Head of caudate nucleus (tissue), 42 donors: ENCODE measurements around the gene GUK1.

Source experiments
- DNase-seq, 42 donors: peaks; one replicate each; pipeline versions ENCODE4 v3.0.0 to v3.0.0-alpha.2; 2020 to 2021; ENCODE audit warnings: mixed read lengths in 7 of 42
- intact Hi-C: fragments of 100-400 bp; cut with DNase I; formaldehyde crosslinking; loops from one replicate; pipeline ENCODE4 v1.15.0; 2022

The GUK1 gene

DNA sequence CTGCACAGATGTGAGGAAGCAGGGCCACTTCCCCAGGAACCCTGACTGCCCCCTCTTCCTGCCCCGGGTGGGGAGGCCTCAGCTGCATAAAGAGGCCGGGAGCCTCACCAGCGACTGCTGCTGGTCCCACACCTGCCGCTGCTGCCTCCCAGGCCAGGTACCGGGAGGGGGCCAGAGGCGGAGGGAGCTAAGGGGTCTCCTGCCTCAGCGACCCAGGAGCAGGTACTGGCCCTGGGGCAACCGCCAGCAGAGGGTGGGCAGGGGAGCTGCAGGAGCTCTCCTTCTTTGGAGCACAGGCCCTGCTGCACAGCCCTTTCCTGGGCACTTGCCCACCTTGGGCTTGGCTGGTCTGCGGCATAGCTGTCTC, 16.4 kb downstream of the GUK1 start:
- peak in 1 of 42 donors; percentile 3 for DNase-seq
- intact Hi-C loops: no loop called here

DNA sequence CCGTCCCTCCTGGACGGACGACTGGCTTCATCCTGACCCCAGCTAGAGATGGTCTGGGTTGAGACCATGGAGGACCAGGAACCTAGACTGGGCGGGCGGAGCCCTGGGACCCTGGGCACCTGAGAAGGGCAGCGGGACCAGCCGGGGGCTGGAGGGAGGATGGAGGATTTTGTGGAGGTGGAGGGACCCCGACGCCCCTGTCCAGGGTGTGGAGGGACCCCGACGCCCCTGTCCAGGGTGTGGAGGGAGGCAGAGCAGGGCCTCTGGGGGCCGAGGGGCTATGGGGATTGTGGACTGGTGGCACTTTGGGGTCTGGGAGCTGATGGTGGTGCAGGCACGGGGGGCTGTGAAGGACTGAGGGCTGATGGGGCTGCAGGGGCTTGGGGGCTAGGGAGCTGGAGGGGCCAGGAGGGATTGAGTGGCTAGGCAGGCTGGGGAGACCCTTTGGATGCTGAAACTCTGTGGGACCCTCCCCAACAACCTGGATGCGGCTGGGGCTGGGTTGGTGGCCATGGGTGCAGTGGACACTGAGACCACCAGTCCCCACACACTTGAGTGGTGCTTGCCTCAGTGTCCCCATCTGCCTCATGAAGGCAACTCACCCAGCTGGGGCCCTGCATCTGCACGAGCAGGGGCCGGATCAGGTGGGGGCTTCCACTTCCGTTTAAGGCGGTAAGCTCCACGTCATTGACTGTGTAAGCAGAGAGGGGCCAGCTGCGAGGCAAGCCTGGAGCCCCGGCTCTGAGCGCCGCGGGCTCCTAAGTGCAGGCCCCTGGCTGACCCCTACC, 17.1 kb downstream of the GUK1 start:
- DNase-seq: peak in 1 of 42 donors; percentile 4
- intact Hi-C loops: no loop called here

DNA sequence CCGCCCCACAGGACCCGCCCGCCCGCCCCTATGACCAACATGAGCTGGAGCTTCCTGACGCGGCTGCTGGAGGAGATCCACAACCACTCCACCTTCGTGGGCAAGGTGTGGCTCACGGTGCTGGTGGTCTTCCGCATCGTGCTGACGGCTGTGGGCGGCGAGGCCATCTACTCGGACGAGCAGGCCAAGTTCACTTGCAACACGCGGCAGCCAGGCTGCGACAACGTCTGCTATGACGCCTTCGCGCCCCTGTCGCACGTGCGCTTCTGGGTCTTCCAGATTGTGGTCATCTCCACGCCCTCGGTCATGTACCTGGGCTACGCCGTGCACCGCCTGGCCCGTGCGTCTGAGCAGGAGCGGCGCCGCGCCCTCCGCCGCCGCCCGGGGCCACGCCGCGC, 17.6 kb downstream of the GUK1 start:
- DNase-seq: peak in 2 of 42 donors; percentile 2 to 16
- intact Hi-C loops: no loop called here

DNA sequence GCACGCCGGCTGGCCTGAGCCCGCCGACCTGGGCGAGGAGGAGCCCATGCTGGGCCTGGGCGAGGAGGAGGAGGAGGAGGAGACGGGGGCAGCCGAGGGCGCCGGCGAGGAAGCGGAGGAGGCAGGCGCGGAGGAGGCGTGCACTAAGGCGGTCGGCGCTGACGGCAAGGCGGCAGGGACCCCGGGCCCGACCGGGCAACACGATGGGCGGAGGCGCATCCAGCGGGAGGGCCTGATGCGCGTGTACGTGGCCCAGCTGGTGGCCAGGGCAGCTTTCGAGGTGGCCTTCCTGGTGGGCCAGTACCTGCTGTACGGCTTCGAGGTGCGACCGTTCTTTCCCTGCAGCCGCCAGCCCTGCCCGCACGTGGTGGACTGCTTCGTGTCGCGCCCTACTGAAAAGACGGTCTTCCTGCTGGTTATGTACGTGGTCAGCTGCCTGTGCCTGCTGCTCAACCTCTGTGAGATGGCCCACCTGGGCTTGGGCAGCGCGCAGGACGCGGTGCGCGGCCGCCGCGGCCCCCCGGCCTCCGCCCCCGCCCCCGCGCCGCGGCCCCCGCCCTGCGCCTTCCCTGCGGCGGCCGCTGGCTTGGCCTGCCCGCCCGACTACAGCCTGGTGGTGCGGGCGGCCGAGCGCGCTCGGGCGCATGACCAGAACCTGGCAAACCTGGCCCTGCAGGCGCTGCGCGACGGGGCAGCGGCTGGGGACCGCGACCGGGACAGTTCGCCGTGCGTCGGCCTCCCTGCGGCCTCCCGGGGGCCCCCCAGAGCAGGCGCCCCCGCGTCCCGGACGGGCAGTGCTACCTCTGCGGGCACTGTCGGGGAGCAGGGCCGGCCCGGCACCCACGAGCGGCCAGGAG, 18.3 kb downstream of the GUK1 start:
- no peak for DNase-seq
- intact Hi-C loops: no loop called here

DNA sequence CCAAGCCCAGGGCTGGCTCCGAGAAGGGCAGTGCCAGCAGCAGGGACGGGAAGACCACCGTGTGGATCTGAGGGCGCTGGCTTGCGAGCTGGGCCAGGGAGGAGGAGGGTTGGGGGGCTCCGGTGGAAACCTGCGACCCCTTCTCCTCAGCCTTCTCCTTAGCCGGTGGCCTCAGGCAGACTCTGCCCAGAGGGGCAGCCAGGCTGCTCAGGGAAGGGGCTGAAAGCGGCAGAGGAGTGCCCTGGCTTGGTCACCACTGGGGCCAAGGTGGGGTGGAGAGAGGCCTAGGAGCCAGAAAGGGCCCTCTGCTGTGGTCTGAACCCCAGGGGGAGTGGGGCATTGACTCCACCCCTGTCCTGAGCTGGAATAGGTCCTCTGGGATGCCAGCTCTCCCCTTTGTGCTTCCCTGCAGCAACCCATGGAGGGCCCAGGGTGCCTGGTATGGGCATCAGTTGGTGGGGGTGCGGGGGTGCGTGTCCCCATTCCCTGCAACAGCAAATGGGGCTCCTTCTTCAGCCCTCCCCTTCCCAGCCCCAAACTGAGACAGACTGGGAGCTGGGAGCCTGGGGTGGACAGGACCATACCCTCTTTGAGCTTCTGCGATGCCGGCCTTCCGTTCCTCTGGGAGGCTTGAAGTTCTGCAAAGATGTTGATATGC, 19.1 kb downstream of the GUK1 start:
- intact Hi-C loops: no loop called here
- DNase-seq: no peak

DNA sequence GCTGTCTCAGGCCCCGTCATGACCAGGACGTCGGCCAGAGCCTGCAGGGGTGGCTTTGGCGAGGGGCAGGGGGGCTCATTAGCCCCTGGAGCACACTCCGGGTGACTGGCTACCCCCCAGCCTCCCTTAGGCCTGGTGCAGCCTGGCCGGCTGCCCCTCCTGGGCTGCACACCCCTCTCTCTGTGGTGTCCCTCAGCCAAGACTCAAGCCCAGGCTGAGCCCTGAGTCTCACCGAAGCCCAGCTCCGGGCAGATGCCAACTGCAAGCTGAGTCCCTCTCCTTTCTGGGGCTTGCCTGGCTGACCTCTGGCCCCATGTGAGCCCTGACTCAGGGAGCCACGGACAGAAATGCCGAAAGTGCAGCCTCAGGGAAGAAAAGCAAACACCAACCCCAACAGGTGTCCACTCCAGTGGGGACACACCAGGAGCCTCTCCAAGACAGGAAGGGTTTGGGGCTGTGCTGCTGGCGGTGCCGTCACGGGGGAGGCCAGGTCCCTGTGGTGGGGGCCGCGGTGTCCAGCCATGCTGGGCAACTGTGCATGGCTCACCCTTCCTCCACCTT, 20.2 kb downstream of the GUK1 start:
- intact Hi-C loops: loop anchor here (10.0 kb wide), 1 partner anchor 325 kb away; the partner anchor contains the start of gene RNF187
- no peak for DNase-seq

DNA sequence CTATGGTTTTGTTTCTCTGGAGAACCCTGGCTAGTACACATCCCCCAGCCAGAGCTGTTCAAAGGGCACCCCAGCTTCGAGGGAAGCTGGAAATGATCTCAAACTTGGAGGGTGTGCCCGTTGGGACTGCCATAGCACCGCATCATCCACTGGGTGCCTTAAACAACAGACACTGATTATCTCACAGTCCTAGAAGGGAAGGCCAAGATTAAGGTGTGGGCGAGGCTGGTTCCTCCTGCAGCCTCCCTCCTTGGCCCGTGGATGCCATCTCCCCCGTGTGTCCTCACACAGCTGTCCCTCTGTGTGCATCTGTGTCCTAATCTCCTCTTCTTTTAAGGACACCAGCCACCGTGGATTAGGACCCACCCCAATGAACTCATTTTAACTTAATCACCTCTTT, 21.3 kb downstream of the GUK1 start:
- DNase-seq: no peak
- intact Hi-C loops: loop anchor here (10.0 kb wide), 1 partner anchor 323 kb away; the partner anchor contains the start of gene RNF187

DNA sequence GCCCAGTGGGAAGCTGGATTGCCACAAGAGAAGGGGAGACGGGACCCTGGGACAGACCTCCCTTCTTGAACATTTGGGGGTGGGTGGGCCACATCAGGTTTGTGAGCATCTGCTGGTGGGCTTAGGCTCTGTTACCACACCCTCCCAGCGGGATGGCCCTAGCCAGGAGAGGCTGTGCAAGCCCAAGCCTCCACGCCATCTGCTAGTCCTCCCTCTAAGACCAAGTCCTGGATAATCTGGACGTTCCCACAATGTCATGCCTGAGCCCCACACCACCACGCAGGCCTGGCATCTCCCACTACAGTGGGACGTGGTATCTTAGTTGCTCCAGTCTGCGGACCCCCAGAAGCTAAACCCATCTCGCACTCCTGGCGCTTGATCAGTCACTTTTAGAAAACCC, 21.8 kb downstream of the GUK1 start:
- DNase-seq: no peak
- intact Hi-C loops: loop anchor here (10.0 kb wide), 1 partner anchor 323 kb away; the partner anchor contains the start of gene RNF187

DNA sequence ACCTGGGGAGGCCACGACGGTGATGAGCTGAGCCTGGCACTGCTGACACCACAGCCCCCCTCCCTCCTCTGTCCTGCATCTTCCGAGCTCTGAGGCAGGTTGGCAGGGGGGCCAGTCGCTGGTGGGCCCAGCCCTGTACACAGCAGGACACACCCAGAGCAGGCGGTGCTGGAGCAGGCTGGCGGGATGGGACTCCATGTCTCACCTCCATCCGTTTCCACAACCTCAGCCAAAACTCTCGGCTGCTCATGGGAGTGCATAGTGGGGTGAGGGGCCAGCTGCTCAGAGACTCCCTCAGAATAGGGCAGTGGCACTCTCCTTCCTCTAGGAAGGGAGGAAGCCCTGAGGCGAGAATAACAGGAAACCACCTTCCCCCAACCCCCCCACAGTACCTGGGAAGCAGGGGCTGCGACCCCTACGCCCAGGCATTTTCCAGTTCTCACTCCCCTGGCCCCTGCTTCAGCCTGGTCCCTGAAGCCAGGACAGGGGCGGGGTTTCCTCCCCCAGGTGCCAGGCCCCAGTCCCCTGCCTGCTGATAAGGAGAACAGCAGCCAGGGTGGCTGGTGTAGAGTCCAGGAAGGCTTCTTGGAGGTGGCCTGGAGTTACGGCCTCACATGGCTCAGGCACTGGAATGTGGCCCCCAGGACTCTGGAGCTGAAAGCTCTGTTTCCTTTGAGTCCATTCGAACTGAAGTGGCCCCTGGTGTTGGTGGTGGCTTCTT, 22.4 kb downstream of the GUK1 start:
- DNase-seq: no peak
- intact Hi-C loops: loop anchor here (10.0 kb wide), 1 partner anchor 322 kb away; the partner anchor contains the start of gene RNF187

DNA sequence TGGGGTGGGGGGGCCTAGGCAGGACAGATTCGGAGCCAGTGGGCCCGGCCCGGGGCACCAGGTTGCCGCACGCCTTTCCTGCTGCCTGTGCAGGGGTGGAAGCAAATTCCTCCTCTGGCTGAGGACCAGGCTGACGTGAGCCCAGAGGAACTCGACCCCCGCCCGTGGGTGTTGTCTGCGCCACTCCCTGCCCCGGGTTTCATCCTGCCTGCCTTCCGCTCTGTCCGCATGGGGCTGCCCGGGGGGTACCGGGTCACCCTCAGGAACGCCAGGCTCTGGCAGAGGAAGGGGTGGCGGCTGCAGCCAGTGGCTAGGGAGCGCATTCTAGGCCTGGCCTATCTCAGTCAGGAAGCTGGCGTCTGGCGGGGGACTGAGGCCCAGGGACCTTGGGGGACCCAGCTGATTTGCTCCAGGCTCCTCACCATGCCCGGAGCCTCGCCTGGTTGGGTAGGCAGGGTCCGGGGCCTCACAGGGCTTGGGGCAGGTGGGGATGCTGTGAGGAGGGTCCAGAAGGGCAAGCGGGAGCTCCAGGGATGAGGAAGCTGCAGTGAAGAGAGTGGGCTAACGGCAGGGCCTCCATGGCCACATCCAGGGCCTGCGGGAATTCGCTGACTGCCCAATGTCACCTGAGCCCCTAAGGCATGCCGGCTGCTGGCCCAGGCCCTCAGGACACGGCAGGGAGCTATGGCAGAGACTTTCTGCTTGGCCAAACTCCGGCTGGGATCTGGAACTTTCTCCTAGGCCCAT, 23.1 kb downstream of the GUK1 start:
- intact Hi-C loops: loop anchor here (10.0 kb wide), 1 partner anchor 322 kb away; the partner anchor contains the start of gene RNF187
- no peak for DNase-seq

DNA sequence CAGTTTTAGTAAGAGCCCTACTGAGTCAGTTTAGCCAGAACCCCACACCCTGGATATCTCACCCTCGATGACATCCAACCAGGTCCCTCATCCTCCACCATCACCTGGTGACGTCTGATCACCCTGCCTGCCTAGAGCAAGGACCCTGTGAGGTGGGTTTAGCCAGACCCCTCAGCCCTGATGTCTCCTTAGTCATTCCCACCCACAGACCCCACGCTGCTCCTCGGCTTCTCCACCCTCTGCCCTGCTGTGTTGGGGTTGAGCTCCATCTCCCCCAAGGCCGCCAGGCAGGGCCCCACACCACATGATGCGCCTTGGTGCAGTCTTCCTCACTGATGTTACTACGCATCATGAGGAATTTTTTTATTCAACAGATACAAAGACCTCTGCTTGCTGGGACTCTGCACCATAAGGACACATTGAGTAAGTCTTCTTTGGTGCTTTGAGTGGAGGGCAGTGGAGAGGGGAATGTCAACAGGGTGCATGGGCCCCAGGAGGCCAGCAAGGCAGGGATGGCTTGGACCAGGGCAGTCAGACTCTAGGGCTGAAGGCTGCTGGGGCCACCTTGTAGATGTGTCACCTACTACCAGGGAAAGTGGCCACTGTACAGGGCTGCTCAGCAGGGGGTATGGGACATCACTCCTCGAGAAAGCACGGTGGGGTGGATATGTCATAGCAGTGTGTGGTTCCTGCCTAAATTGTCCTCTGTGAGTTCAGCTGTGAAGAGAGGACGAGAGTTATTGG, 23.9 kb downstream of the GUK1 start:
- DNase-seq: no peak
- intact Hi-C loops: loop anchor here (2.0 to 10.0 kb wide), 2 partner anchors 23 to 321 kb away; partner anchors contain the start of genes GUK1 and RNF187

DNA sequence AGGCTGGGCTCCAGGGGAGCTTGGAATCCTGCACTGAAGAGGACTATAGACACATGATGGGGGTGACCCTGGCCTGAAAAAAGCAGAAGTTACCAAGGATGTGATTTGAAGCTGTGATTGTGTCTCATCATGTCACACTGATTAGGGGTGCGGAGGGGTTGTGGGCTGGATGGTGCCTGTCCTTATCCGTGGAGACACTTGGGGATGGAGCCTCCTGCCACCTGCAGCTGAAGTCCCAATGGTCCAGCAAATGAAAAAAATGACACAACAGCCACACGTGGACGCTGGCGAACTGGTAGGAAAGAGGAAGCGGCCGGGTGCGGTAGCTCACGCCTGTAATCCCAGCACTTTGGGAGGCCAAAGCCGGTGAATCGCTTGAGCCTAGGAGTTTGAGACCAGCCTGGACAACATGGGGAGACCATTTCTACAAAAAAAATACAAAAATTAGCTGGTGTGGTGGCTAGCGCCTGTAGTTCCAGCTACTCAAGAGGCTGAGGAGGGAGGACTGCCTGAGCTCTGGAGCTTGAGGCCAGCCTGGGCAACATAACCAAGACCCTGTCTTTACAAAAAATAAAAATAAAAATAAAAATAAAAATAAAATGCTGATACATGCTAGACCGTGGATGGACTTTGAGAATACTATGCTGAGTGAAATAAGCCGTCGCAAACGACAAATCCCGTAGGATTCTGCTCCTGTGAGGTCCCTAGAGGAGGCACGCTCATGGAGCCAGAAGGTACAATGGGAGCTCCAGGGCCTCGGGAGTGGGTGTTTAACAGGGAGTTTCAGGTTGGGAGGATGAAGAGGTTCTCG, 24.7 kb downstream of the GUK1 start:
- intact Hi-C loops: loop anchor here (2.0 to 10.0 kb wide), 2 partner anchors 24 to 320 kb away; partner anchors contain the start of genes GUK1 and RNF187
- peak in 2 of 42 donors; percentile 29 to 48 for DNase-seq

DNA sequence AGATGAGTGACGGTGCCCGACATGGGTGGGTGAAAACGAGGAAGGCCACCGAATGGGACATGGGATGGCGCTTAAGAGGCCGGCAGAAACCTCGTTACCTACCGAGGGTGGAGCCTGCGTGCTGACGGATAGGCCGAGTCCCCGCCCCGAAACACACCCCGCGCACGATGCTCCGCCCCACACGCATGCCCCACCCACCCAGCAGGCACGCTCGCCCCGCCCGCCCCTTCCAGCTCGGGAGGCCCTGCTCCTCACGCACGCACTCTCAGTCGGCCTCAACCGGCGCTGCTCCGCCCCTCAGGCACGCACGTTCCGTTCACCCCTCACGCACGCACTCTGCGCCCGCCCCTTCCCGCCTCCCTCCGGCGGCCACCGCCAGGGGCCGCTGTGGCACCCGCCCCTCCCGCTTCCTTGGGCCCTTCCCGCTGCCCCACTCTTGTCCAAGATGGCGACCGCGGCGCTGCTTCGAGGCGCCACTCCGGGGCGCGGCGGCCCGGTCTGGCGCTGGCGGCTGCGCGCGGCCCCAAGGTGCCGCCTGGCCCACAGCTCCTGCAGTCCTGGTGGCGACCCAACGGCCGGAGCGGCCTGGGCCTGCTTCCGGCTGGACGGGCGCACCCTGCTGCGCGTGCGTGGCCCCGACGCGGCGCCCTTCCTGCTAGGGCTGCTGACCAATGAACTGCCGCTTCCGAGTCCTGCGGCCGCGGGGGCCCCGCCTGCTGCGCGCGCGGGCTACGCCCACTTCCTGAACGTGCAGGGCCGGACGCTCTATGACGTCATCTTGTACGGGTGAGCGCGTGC, 25.5 kb downstream of the GUK1 start, which contains the start of gene IBA57:
TSS of gene IBA57 (plus strand) at position 433 of the 798 bp plus-strand sequence. CDS start at position 446, 13 bp downstream.
- DNase-seq: peak; percentile 97 to 100 (median 99)
- intact Hi-C loops: loop anchor here (1.0 to 10.0 kb wide), 3 partner anchors 25 to 319 kb away; partner anchors contain the start of genes GUK1, MRPL55 and RNF187

DNA sequence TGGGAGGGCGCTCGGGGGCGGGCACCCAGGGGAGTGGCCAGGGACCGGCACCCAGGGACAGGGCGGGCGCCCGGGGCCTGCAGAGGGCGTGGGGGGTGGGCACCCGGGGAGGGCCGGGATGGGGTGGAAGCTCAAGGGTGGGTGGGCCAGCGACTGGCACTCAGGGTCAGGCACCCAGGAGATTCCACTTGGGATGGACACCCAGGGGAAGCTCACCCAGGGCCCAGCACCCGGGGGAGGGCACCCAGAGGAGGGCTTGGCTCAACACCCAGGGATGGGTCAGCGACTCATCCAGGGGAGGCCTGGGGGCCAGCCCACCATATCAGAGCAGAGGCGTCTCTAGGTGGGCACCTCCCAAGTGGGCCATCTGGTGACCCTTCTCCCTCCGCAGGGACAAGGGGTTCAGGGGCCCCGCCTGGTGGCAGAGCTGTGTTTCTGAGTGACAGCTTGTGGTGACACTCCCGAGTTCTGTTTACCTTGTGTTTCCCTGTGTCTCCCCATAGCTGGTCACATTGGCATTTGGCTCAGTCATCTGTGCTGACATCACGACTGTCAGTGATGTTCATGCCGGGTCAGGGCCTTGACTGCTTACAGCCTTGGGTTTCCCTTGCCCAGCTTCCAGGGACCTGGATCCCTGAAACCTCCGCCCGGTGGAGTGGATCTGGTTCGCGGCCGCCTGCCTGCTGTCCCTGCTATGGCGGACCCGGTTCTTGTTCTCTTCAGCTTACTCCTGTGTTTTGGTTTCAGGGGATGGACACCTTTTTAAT, 26.3 kb downstream of the GUK1 start:
- intact Hi-C loops: loop anchor here (1.0 to 10.0 kb wide), 2 partner anchors 57 to 318 kb away; partner anchors contain the start of genes MRPL55 and RNF187
- peak; percentile 23 to 82 (median 62) for DNase-seq
